Erythroblast (primary cell): ENCODE measurements around the gene ATXN7L1.

Source experiments
- GATA1 ChIP-seq: IDR thresholded peaks from 2 replicates; pipeline ENCODE4 v1.6.1; 2011; ENCODE audit warnings: low read depth, mild to moderate bottlenecking, control low read depth, low read length, moderate library complexity
- POLR2A ChIP-seq: IDR thresholded peaks from 2 replicates; pipeline ENCODE4 v1.6.1; 2011; ENCODE audit warnings: mild to moderate bottlenecking, low read length

DNA sequence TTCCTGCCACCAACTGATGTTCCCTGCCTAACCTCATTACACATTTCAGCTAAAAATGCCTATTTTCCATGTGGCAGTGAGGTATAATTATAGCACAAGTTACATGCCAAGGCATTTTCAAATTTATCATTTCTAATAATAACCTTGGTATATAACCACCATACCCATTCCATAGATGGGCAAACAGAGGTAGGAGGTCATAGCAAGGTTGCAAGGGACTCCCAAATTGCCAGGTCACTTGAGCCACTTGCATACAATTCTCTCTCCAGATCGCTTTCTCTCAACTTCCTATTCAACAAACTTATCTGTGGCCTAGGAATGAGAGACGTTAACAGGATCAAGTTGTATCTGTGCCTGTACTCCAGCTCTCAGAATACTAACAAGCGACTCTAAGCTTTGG lies 108.3 kb downstream of the ATXN7L1 start:
- TF ChIP-seq POLR2A, result no peak
- no peak for TF ChIP-seq GATA1
